ENCODE data around the gene CELA3A.
"Not testable (repeated sequence)": the region's sequence is repeated elsewhere in the genome, so short reads cannot be mapped to it uniquely, and the experiment has no call there.

DNA sequence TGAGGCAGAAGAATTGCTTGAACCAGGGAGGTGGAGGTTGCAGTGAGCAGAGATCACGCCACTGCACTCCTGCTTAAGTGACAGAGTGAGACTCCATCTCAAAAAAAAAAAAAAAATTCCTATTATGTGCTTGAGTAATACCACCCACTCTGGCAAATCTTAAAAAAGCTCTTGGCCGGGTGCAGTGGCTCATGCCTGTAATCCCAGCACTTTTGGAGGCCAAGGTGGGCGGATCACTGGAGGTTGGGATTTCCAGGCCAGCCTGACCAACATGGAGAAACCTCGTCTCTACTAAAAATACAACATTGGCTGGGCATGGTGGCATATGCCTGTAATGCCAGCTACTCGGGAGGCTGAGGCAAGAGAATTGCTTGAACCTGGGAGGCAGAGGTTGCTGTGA is 33.4 kb downstream of the CELA3A start:
- TF ChIP-seq, protein P1, sequence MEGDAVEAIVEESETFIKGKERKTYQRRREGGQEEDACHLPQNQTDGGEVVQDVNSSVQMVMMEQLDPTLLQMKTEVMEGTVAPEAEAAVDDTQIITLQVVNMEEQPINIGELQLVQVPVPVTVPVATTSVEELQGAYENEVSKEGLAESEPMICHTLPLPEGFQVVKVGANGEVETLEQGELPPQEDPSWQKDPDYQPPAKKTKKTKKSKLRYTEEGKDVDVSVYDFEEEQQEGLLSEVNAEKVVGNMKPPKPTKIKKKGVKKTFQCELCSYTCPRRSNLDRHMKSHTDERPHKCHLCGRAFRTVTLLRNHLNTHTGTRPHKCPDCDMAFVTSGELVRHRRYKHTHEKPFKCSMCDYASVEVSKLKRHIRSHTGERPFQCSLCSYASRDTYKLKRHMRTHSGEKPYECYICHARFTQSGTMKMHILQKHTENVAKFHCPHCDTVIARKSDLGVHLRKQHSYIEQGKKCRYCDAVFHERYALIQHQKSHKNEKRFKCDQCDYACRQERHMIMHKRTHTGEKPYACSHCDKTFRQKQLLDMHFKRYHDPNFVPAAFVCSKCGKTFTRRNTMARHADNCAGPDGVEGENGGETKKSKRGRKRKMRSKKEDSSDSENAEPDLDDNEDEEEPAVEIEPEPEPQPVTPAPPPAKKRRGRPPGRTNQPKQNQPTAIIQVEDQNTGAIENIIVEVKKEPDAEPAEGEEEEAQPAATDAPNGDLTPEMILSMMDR (IDR thresholded peaks at IDR 0.05; ENCODE audit: insufficient read depth, low read depth, low read length): not testable (repeated sequence)
- TF ChIP-seq EZH2 (IDR thresholded peaks at IDR 0.05; ENCODE audit: insufficient read depth, low read length): not testable (repeated sequence)

Measured in astrocyte (in vitro differentiated cells and primary cell).